ENCODE measurements around the gene L3MBTL3.
A peak's percentile ranks its signal among the peaks of the same experiment; 100 is the strongest.

The L3MBTL3 gene

GRCh38 chr6:130183271-130184222, 165.2 kb downstream of the L3MBTL3 start:
- peak; percentile 4 to 7 for DNase-seq (ENCODE audit: low read depth in 2 of 2)

GRCh38 chr6:130185658-130186057, 167.3 kb downstream of the L3MBTL3 start:
- DNase-seq (ENCODE audit: low read depth in 2 of 2), result no peak

GRCh38 chr6:130187335-130188206, 169.2 kb downstream of the L3MBTL3 start:
- no peak for DNase-seq (ENCODE audit: low read depth in 2 of 2)

GRCh38 chr6:130188207-130188899, 170.0 kb downstream of the L3MBTL3 start:
- DNase-seq (ENCODE audit: low read depth in 2 of 2), result no peak

- DNase-seq (ENCODE audit: low read depth in 2 of 2), result no peak
Measured at GRCh38 chr6:130189531-130190397, 171.4 kb downstream of the L3MBTL3 start.
